ENCODE measurements around the gene POU2AF2. TPM values are rescaled to one million over a fixed set of nuclear protein-coding genes. Genes with fewer than 3 reads are reported as not detected.

The POU2AF2 gene
- polyA plus RNA-seq, 1 donor, result 0.49 TPM

DNA sequence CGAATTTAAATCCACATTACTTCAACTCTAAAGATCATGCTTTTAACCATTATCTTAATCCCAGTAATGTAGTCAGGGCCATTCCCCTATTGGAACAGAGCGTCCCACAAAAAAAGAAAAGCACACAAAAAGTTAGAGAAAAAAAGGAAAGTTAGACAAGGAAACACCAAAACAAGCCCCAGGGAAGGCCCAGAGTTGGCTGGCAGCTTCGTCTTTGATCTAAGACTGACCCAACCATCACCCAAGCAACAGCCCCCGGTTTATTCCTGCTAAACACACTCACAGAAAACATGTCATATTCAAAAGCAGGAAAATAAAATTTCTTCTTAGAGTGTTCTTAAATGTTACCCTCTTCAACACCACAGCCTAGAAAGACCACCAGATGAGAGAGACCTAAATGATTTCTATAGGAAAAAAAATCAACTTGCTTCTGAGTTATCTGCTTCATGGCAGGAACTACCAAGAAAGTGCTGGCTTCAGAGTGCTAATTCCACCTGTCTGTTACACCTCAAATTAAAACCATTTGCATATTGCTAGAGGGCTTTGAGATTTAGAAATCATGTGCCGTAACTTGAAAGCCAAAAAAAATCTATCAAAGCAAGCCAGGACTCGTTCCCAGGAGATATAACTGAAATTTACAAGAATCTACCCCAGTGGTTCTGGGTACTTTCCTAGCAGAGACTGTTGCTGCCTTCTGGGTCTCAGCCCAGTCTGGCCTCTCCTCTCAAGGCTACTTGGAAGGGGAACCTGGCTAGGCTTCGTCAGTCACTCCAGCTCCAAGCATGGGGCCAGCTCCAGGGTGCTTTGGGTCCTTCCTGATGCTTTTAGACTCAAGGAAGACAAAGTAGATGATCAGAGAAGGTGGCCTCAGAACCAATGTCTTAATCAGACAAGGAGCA, 84.0 kb downstream of the POU2AF2 start:
- H3K9me3 ChIP-seq (ENCODE audit: control insufficient read depth, low read depth, low read length), result no peaks in the 10 kb centered on the region
- WGBS (ENCODE audit: insufficient coverage, low lambda C conversion rate), result 100% methylated on average over 2 of the region's 7 CpGs
- no peak for DNase-seq
- H3K27ac ChIP-seq (ENCODE audit: low read length), result no peak overlapping the region
- no peaks in the 10 kb centered on the region for H3K27me3 ChIP-seq (ENCODE audit: control insufficient read depth, insufficient read depth, low read length)
- peaks cover 11% of the 10 kb centered on the region for H3K4me1 ChIP-seq (ENCODE audit: control insufficient read depth, insufficient read depth, low read length)
- no peaks in the 10 kb centered on the region for H3K36me3 ChIP-seq (ENCODE audit: control insufficient read depth, insufficient read depth, low read length)
- no peak overlapping the region for H3K4me3 ChIP-seq (ENCODE audit: low read length)

DNA sequence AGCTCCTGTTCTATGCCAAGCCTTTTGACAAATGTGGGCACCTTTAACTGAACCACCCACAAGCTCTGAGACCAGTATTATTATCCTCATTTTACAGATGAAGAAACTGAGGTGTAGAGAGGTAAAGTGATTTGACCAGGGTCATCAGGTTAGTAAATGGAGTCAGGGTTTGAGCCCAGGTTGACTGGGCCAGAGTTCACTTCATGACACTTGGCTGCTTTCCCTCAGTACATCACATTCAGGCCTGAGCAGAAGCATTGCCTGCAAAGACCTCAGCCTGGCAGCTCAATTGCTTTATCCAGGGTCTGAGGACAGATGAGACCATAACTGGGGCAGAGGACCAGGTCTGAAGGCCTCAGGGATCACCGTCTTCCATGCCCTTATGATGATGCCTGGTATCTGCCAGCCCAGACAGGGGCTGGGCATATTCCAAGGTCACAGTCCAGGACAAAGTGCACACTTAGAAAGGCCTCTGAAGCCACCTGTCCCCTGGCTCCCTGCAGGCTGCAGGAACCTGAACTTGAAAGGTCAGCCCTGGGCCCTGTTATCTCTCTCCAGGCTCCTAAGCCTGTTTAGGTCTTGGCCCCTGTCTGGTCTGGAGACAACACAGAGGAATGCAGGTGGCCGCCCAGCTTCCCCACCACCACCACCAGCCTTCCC, 84.8 kb downstream of the POU2AF2 start:
- H3K4me1 ChIP-seq (ENCODE audit: control insufficient read depth, insufficient read depth, low read length), result peaks cover 19% of the 10 kb centered on the region
- no peaks in the 10 kb centered on the region for H3K27me3 ChIP-seq (ENCODE audit: control insufficient read depth, insufficient read depth, low read length)
- DNase-seq, result no peak
- no peak overlapping the region for H3K4me3 ChIP-seq (ENCODE audit: low read length)
- H3K36me3 ChIP-seq (ENCODE audit: control insufficient read depth, insufficient read depth, low read length), result no peaks in the 10 kb centered on the region
- H3K27ac ChIP-seq (ENCODE audit: low read length), result no peak overlapping the region
- WGBS (ENCODE audit: insufficient coverage, low lambda C conversion rate), result no CpG with 5 or more reads among the region's 2 CpGs
- no peaks in the 10 kb centered on the region for H3K9me3 ChIP-seq (ENCODE audit: control insufficient read depth, low read depth, low read length)

DNA sequence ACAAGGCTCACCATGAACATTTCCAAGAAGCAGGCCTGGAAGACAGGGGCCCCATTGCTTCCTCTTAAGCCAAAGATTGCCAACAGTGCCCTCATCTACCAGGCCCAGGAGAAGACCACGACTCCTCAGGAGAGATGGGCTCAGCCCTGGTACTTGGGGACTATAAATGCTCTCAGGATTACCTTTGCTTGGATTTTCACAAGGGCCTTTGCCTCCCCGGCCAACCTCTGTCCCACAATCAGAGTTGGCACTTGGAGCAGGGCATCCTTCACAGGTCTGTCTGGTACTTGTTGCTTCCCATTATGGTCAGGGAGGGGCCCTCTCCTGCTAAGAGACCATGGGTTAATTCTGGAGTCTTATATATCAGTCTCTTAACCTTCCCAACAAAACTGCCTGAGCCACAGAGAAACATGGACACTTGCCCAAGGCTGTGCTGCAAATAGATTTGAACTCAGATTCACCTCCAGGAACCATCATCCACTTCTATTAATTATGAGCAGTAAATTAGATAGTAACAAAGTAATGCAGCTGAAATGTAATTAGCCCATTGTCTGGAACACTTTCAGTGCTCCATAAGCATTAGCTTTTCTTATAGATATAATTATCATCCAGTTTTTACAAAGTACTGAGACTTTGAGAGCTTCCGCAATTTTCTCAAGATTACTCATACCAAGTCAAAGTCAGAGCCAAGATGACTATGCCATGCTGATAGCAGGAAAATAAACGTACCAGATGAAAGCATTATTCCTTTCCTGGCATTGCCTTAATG, 86.4 kb downstream of the POU2AF2 start:
- DNase-seq, result no peak
- Histone ChIP-seq H3K27ac (ENCODE audit: low read length) (no peak overlapping the region), H3K27me3 (ENCODE audit: control insufficient read depth, insufficient read depth, low read length) (no peaks in the 10 kb centered on the region), H3K4me1 (ENCODE audit: control insufficient read depth, insufficient read depth, low read length) (peaks cover 34% of the 10 kb centered on the region), H3K9me3 (ENCODE audit: control insufficient read depth, low read depth, low read length) (no peaks in the 10 kb centered on the region), H3K4me3 (ENCODE audit: low read length) (no peak overlapping the region), H3K36me3 (ENCODE audit: control insufficient read depth, insufficient read depth, low read length) (no peaks in the 10 kb centered on the region)
- WGBS (ENCODE audit: insufficient coverage, low lambda C conversion rate), result no CpG with 5 or more reads among the region's 4 CpGs

DNA sequence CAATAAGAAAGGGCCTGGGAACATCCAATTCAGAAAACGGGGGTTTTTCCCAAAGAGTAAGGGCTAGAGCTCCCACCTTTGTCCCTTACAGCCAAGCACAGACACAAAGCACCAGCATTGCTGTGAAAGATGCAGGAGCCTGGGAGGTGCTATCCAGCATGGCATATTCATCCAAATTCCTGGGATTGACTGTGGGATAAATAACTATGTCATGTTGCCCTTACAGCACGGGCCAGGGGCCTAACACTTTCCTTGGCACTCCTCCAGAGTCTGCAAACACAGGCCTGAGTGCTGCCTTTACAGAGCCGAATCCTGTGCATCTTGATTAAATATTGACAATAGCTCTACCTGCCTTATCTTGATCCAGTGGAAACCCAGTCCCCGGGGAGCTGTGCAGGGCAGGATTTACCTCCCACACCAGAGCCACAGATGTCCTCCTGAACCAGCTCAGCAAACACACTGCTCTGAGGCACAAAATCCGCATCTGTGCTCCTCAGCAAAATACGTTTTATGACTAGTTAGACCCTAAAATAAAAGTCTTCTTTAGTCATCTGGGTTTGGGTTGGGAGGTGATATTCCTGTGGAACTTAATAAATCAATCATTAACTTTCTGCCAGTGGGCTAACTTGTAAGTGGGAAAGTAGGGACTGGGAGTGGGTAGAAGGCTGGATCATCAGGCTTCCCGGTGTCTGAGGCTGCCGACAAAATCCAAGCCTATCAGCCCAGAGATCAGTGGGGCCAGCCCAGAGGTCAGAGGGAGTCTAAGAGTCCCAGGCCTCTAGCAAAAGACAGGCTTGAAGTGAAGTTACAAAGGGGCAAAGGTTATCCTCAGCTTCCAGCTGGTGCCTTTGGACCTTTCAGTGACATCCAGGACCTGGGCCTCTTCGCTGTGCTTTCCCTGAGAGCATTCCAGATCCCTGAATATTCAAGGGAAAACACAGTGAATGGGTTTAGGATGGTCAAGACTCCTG, 89.3 kb downstream of the POU2AF2 start:
- Histone ChIP-seq H3K27ac (ENCODE audit: low read length) (peak overlapping the region; percentile 65), H3K36me3 (ENCODE audit: control insufficient read depth, insufficient read depth, low read length) (no peaks in the 10 kb centered on the region), H3K4me3 (ENCODE audit: low read length) (no peak overlapping the region), H3K27me3 (ENCODE audit: control insufficient read depth, insufficient read depth, low read length) (no peaks in the 10 kb centered on the region), H3K9me3 (ENCODE audit: control insufficient read depth, low read depth, low read length) (no peaks in the 10 kb centered on the region), H3K4me1 (ENCODE audit: control insufficient read depth, insufficient read depth, low read length) (peaks cover 48% of the 10 kb centered on the region)
- no CpG with 5 or more reads among the region's 9 CpGs for WGBS (ENCODE audit: insufficient coverage, low lambda C conversion rate)
- DNase-seq, result peak; percentile 39 to 74

DNA sequence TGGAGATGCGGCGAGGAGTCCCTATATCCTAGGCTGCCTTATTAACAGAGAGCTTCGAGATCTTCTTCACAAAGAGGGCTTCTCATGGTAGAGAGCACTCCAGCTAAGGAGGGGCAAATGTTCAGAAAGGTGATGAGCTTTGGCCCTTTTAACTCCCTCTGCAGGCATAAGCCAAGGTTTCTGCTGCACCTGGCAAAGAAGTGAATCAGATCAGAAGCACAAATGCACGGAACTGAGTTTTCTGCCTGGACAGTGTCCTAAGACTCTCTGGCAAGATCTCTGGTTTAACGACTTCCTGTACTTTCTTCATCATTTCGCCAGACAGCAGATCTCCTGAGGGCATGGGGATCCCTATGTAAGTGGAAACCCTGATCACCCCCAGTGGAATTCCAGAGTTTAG, 90.0 kb downstream of the POU2AF2 start:
- Histone ChIP-seq H3K27me3 (ENCODE audit: control insufficient read depth, insufficient read depth, low read length) (no peaks in the 10 kb centered on the region), H3K9me3 (ENCODE audit: control insufficient read depth, low read depth, low read length) (no peaks in the 10 kb centered on the region), H3K27ac (ENCODE audit: low read length) (peak overlapping the region; percentile 65), H3K36me3 (ENCODE audit: control insufficient read depth, insufficient read depth, low read length) (no peaks in the 10 kb centered on the region), H3K4me1 (ENCODE audit: control insufficient read depth, insufficient read depth, low read length) (peaks cover 48% of the 10 kb centered on the region), H3K4me3 (ENCODE audit: low read length) (no peak overlapping the region)
- peak in 1 of 2 donors; percentile 55 for DNase-seq
- no CpG with 5 or more reads among the region's 6 CpGs for WGBS (ENCODE audit: insufficient coverage, low lambda C conversion rate)

Other genes with a start within 250 kb of the POU2AF2 start
- gene POU2AF3, start 52.8 kb downstream of the POU2AF2 start, polyA plus RNA-seq, result 17.2 TPM
- 1.2 TPM for gene POU2AF1, start 133.6 kb downstream of the POU2AF2 start, polyA plus RNA-seq